DMS79 (cell line): ENCODE results near the gene DLST.

Experiments used
- DNase-seq: peaks from one replicate; lab custom pipeline; 2025; lab: John Stamatoyannopoulos, UW

The DLST gene

GRCh38 chr14:74897642-74898041, 15.9 kb downstream of the DLST start:
- DNase-seq = no peak

- no peak for DNase-seq
Measured at GRCh38 chr14:74898083-74898482, 16.4 kb downstream of the DLST start.

- DNase-seq = no peak
Measured at GRCh38 chr14:74898694-74899093, 17.0 kb downstream of the DLST start.

GRCh38 chr14:74902941-74903705, 21.4 kb downstream of the DLST start:
- DNase-seq = no peak

- no peak for DNase-seq
Measured at GRCh38 chr14:74904635-74905503, 23.2 kb downstream of the DLST start.

GRCh38 chr14:74905595-74906142, 24.0 kb downstream of the DLST start:
- no peak for DNase-seq

GRCh38 chr14:74906925-74907521, 25.3 kb downstream of the DLST start:
- DNase-seq = no peak

GRCh38 chr14:74907744-74908143, 26.0 kb downstream of the DLST start:
- DNase-seq = no peak

GRCh38 chr14:74908861-74909341, 27.2 kb downstream of the DLST start:
- DNase-seq = no peak

- DNase-seq = no peak
Measured at GRCh38 chr14:74909501-74909900, 27.8 kb downstream of the DLST start.

GRCh38 chr14:74909911-74910310, 28.2 kb downstream of the DLST start:
- no peak for DNase-seq

GRCh38 chr14:74910556-74910955, 28.8 kb downstream of the DLST start:
- DNase-seq = no peak

- DNase-seq = no peak
Measured at GRCh38 chr14:74911221-74911620, 29.5 kb downstream of the DLST start.

- no peak for DNase-seq
Measured at GRCh38 chr14:74911704-74912103, 30.0 kb downstream of the DLST start.

- no peak for DNase-seq
Measured at GRCh38 chr14:74912111-74912510, 30.4 kb downstream of the DLST start.

GRCh38 chr14:74912801-74913200, 31.1 kb downstream of the DLST start:
- DNase-seq = no peak

GRCh38 chr14:74913393-74913910, 31.7 kb downstream of the DLST start:
- no peak for DNase-seq

- no peak for DNase-seq
Measured at GRCh38 chr14:74913986-74914573, 32.4 kb downstream of the DLST start.

- DNase-seq = no peak
Measured at GRCh38 chr14:74915426-74915825, 33.7 kb downstream of the DLST start.

- DNase-seq = no peak
Measured at GRCh38 chr14:74915826-74916225, 34.1 kb downstream of the DLST start.

- no peak for DNase-seq
Measured at GRCh38 chr14:74917178-74917543, 35.4 kb downstream of the DLST start.

- DNase-seq = no peak
Measured at GRCh38 chr14:74917646-74918081, 35.9 kb downstream of the DLST start.
